Amniotic stem cell (primary cell): ENCODE measurements around the gene UBE2L5.

Experiments used
- DNase-seq: peaks from one replicate; lab custom pipeline; 2025; lab: John Stamatoyannopoulos, UW

The UBE2L5 gene

DNA sequence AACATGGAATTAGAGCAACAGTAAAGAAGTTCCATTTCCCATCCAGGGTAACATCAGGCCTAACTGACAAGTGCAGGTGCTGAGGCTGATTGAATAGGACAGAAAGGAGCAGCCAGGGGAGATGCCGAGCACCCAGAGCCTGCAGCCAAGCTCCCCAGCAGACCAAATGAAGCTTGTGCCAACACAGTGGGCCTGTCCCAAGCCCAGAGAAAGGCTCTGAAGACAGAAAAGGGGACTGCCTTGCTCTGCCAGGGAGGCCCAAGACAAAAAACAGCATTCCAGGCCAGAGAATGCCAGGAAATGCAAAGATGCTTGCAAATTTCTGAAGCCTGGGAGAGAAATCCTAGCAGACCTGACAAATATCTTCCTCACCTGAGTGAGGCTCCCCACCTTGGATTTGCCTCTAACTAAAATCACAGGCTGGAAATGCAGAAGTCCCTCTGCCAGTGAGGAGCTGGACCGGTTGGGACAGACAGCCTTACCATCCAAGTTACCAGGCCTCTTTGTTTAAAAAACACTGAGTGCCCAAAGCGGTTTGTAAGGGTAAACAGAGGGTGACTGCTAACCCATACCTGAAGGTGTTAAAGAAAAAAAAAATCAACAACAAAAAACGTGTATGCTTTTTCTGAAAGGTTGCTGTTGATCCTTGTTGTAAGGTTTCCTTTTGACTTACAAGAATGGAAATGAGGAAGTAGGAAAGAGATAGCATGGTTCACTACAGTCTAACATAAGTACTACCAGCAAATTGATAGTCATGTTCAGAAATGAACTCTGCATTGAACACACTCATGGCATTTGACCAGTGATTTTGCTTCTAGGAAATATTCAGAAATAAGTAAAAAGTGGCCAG lies 55.3 kb downstream of the UBE2L5 start:
- DNase-seq, result no peak
